ENCODE results near the gene SYPL1.

SYPL1 gene

DNA sequence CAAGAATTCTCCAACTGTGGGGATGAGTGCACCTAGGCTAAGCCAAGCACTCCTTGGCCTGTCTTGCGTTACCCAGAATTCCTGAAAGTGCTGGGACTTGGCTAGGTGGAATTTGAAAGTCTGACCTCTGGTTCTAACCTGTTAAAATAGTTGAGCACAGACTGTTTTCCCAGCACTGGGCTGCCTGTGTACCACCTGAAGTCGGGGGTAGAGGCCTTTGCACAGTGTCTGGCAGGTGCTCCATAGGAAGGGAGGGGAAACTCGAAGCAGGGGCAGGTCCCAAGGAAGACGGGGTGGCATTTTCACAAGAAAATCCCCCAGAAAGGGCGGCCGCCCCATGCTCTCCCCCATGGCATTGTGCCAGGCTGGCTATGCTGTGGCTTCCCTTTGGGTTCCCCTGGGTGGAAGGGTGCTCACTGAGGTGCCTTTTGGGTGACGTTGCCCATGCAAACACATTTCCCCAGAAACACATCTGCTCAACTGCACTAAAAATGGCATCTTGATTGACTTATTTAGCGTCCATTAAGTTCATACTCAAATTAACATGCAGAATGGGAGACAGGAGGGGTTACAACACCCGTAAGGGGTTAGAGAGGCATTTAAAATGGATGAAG lies 62.9 kb downstream of the SYPL1 start:
- no peak for FAIRE-seq

DNA sequence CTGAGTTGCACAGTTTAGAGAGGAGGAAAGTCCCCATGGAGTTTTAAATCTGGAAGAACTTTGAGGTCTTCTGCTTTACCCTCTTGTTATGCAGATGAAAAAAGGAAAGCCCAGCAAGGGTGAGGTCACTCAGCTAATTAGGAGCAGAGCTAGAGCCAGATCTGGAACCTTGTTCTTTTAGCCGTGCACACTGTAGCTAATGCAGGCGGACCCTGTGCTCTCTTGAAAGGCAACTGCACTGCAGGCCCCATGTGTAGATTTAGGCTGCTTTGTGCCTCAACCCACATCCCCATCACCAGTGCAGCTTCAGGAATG lies 63.4 kb downstream of the SYPL1 start:
- no peak for FAIRE-seq

DNA sequence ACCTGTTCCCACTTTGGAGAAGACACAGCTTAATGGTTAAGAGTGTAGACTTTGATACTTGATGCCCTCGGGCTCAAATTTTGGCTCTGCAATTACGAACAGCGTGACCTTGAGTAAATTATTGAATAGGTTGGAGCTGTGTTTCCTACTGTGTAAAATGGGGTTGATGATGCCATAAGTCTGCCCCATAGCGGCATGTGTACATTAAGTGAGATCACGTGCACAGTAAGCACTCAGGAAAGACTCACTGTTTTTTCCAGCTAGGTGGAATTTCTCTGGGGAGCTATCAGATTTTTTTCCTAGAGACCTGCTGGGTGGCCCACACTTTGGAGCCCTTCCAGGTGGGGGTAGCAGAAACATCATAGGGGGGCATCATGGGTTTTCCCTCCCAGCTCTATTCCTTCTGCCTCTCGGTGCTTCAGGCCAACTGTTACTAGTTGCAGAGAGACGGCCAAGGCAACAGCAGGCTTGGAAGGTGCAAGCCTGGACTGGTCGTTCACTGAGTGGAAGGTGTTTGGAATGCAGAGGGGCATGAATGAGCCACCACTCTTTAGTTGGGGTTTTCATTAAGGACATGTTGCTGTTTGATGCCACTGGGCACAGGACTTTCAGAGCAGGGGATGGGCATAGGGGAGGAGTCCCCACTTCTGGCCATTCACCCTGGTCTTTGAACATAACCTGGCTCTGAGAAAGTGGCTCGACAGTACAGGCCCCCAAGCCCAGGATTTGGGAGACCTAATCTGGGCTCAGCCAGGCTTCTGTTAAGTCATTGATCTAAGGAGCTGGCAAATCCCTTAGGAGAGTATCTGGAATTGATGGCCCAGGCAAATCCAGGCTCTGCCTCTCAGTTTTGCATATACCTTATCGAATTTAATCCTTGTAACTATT lies 64.0 kb downstream of the SYPL1 start:
- FAIRE-seq = no peak

DNA sequence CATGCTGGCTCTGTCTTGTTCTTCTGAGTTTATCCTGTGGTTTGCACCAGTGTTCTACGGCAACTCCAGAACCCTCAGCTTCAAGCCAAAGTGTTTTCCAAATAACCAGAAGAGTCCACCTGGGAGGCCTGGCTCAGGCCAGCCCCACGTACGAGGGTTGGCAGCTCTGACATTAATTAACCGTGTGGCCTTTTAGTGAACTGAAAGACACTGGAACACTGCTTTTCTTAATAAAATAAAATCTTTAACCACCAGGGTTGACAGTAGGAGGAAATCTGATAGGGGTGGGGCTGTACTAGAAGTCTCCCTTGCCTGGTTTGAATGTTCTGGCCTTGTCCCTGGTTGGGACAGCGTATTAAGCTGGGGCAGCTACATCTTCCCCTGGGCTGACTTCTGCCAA lies 64.9 kb downstream of the SYPL1 start:
- FAIRE-seq = no peak

DNA sequence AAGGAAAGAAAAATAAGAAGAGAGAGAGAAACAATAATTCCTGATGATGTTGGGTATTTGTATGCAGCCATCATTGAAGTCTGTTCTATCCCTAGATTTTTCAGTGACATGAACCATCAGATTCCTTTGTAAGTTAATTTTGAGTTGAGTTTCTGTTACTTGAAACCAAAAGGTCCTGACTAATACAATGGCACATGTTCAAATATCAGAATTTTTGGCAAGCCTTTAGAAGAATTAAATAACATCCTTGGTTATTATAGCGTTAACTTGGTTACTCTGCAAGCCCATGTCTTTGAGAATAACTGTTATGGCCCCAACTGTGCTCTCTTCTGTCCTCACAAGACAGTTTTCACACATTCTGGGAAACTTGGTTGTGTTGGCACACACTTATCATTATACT lies 66.5 kb downstream of the SYPL1 start:
- FAIRE-seq = no peak

DNA sequence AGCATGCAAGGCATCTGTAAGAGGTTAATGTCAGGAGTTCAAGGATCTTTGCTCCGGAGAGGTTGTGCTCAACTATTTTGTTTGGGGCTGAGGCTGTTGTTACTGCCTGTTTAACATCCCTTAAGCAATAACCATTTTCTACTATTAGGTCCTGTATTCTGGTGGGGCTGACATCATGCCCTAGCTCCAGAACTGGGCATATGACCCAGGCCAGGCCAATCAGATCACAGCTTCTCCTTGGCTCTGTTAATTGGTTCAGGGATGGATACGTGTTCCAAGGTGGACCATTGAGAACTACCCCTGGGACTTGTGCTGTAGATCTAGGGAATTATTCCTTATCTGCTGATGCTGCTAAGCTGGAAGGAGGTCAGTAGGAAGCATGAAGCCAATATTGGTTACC lies 67.0 kb downstream of the SYPL1 start:
- no peak for FAIRE-seq

DNA sequence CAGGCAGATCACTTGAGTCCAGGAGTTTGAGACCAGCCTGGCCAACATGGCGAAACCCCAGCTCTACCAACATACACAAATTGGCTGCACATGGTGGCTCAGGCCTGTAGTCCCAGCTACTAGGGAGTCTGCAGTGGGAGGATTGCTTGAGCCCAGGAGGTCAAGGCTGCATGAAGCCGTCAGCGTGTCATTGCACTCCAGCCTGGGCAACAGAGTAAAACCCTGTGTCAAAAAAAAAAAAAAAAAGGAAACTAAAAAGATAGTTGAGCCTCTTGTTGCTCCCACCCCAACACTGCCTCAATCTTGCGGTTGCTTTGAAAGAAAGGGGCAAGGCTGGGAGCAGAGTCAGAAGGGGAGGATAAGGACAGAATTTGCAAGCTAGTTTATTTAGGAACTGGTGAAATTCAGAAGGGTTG lies 69.9 kb downstream of the SYPL1 start:
- no peak for FAIRE-seq

DNA sequence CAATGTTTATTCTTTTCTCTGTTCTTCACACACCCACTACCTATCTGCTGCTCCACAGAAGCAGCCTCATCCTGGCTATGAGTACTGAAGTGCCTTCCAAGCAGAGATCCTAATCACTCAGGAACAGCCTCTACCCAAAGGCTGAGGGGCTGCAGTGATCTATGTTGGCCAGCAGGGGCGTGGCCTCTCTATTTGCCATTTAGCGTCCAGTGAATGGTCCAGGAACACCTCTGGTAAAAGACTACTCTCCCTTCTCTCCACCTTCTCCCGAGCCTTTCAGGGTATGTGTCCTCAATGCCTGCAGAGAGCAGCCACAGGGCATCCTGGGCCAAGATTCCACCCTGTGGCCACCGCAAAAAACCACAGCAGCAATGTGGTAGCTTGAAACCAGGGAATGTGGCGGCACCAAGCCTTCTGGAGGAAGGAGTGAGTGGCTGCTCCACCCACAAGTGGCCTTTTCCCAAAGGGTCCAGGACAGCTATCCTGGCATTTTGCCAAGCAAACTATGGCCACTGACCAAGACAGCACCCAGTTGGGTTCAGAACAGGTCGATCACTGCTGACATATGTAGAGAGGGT lies 70.9 kb downstream of the SYPL1 start:
- FAIRE-seq = no peak

Data from G401.6 (cell line).